Fibroblast of lung (primary cell): ENCODE data around the gene KCNK17.

Experiments
- CTCF ChIP-seq, 2 donors: IDR thresholded peaks in 1 of 2; conservative IDR thresholded peaks in 1 of 2; 1 replicate in 1 of 2; 2 replicates in 1 of 2; pipeline ENCODE4 v1.5.1; 2011 to 2012; ENCODE audit warnings: low read length in 2 of 2, control low read depth in 1 of 2, inconsistent platforms in 1 of 2, low read depth in 1 of 2, mild to moderate bottlenecking in 1 of 2
- EZH2 ChIP-seq: IDR thresholded peaks from 2 replicates; pipeline ENCODE4 v1.5.1; 2012; ENCODE audit warnings: low read length, control low read depth, mild to moderate bottlenecking; ENCODE audit errors: missing control alignments

GRCh38 chr6:39353698-39354315 is 39.6 kb upstream of the KCNK17 start:
- TF ChIP-seq CTCF (conservative IDR thresholded peaks at IDR 0.05 in 1 of 2, IDR thresholded peaks at IDR 0.05 in 1 of 2; ENCODE audit: low read depth in 1 of 2, low read length in 2 of 2) (no peak), EZH2 (no peak)
